Epithelial cell of proximal tubule (primary cell): ENCODE measurements around the gene DPEP3. TPM values are rescaled to one million over a fixed set of nuclear protein-coding genes. Genes with fewer than 3 reads are reported as not detected.
"Not testable (repeated sequence)": the region's sequence is repeated elsewhere in the genome, so short reads cannot be mapped to it uniquely, and the experiment has no call there.

Source experiments
- DNase-seq: peaks from one replicate; pipeline ENCODE4 v3.0.0-alpha.2; 2011; ENCODE audit warnings: low read depth
- H3K4me3 ChIP-seq: 2 replicates; pipeline ENCODE4 v1.5.1; 2011; ENCODE audit warnings: low read depth, mild to moderate bottlenecking, low read length
- total RNA-seq: library from RNA; depleted of rRNA; stranded (reverse); fragments of >200 nt; gene quantifications from 2 replicates; pipeline ENCODE4 v1.2.3, GENCODE V29; 2015
- TF ChIP-seq, protein P1 (sequence below): conservative IDR thresholded peaks from 2 replicates; pipeline ENCODE4 v1.5.1; 2012; ENCODE audit warnings: low read depth, mild to moderate bottlenecking, low read length

The DPEP3 gene
- total RNA-seq, 1 donor from 2014 or later: not detected

GRCh38 chr16:68015681-68016080 lies 35.4 kb upstream of the DPEP3 start, which contains the start of gene DPEP2NB:
Gene DPEP2NB, minus strand, starts transcription at chr16:68015911. Its CDS starts 141 bp downstream, at chr16:68015770.
- TF ChIP-seq, protein P1, sequence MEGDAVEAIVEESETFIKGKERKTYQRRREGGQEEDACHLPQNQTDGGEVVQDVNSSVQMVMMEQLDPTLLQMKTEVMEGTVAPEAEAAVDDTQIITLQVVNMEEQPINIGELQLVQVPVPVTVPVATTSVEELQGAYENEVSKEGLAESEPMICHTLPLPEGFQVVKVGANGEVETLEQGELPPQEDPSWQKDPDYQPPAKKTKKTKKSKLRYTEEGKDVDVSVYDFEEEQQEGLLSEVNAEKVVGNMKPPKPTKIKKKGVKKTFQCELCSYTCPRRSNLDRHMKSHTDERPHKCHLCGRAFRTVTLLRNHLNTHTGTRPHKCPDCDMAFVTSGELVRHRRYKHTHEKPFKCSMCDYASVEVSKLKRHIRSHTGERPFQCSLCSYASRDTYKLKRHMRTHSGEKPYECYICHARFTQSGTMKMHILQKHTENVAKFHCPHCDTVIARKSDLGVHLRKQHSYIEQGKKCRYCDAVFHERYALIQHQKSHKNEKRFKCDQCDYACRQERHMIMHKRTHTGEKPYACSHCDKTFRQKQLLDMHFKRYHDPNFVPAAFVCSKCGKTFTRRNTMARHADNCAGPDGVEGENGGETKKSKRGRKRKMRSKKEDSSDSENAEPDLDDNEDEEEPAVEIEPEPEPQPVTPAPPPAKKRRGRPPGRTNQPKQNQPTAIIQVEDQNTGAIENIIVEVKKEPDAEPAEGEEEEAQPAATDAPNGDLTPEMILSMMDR: no peak
- DNase-seq: no peak
- no peak within 1 kb of the TSS for H3K4me3 ChIP-seq

- DNase-seq: no peak
- TF ChIP-seq, protein P1: no peak
- H3K4me3 ChIP-seq: no peak overlapping the region
These were observed 33.1 kb upstream of the DPEP3 start for GRCh38 chr16:68013440-68013839.

DNA sequence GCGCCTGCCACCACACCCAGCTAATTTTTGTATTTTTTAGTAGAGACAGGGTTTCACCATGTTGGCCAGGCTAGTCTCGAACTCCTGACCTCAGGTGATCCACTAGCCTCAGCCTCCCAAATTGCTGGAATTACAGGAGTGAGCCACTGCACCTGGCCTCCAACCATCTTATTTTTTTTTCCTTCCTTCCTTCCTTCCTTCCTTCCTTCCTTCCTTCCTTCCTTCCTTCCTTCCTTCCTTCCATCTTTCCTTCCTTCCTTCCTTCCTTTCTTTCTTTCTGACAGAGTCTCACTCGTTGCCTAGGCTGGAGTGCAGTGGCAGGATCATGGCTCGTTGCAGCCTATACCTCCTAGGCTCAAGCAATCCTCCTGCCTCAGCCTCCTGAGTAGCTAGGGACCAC lies 29.6 kb upstream of the DPEP3 start:
- not testable (repeated sequence) for DNase-seq, H3K4me3 ChIP-seq

GRCh38 chr16:68009157-68009735 lies 28.9 kb upstream of the DPEP3 start:
- no peak overlapping the region for H3K4me3 ChIP-seq
- no peak for DNase-seq
- TF ChIP-seq, protein P1: no peak

DNA sequence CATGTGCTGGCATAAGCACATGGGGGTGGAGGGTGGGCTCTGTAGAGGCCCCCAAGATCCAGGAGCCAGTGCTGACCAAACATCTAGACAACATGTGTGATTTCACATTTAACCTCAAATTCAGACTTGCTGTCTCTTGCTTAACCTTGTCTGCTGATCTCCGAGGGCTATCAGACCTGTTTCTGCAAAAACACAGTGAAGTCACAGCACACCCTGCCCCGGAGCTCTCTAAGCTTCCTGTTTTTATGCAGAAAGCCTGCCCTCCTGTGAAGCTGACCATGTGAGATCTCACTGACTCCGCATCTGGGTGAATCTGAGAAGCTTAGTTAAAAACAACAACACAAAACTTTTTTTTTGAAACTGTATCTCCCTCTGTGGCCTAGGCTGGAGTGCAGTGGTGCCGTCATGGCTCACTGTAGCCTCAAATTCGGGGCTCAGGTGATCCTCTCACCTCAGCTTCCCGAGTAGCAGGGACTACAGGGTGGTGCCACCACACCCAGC lies 25.5 kb upstream of the DPEP3 start:
- no peak overlapping the region for H3K4me3 ChIP-seq
- TF ChIP-seq, protein P1: no peak
- no peak for DNase-seq

DNA sequence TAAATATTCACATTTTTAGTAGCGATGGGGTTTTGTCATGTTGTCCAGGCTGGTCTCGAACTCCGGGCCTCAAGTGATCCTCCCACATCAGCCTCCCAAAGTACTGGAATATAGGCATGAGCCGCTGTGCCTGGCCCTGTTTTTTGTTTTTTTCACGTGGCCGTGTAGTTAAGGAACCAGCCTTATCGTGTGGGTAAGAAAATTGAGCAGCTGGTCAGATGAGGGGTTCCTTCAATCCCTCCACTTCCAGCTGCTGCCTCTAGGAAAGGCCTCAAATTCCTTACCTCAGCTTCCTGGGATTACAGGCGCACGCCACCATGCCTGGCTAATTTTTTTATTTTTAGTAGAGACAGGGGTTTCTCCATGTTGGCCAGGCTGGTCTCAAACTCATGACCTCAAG lies 24.9 kb upstream of the DPEP3 start:
- H3K4me3 ChIP-seq: no peak overlapping the region
- no peak for DNase-seq
- TF ChIP-seq, protein P1: no peak

GRCh38 chr16:68003031-68003430 lies 22.7 kb upstream of the DPEP3 start:
- TF ChIP-seq, protein P1: no peak
- no peak overlapping the region for H3K4me3 ChIP-seq
- no peak for DNase-seq
